ENCODE results near the gene FAM180B.

Gene FAM180B

GRCh38 chr11:47565340-47566148, 20.9 kb upstream of the FAM180B start, which contains the start of gene PTPMT1:
TSS of gene PTPMT1 (plus strand) at chr11:47565599. CDS start at chr11:47565623, 24 bp downstream.
- in situ Hi-C loops (cut with HindIII; ENCODE audit: low pct_ligation_motif_present, low sequenced_read_pairs), result no loop called here
- Histone ChIP-seq H3K27ac (peak within 1 kb of the TSS; percentile 39), H3K4me3 (ENCODE audit: low read depth, low read length) (peak within 1 kb of the TSS; percentile 80), H3K36me3 (replicated peaks) (no peaks in the 10 kb centered on the region), H3K27me3 (replicated peaks) (no peaks in the 10 kb centered on the region)
- DNase-seq, result peak; percentile 58
- TF ChIP-seq CTCF (IDR thresholded peaks at IDR 0.05; ENCODE audit: low read depth, low read length, missing control alignments), result no peak

- Histone ChIP-seq H3K36me3 (replicated peaks) (peaks cover 2% of the 10 kb centered on the region), H3K27me3 (replicated peaks) (no peaks in the 10 kb centered on the region), H3K27ac (no peak overlapping the region), H3K4me3 (ENCODE audit: low read depth, low read length) (peak overlapping the region; percentile 80)
- TF ChIP-seq CTCF (IDR thresholded peaks at IDR 0.05; ENCODE audit: low read depth, low read length, missing control alignments), result no peak
- no peak for DNase-seq
- in situ Hi-C loops (cut with HindIII; ENCODE audit: low pct_ligation_motif_present, low sequenced_read_pairs), result no loop called here
These were observed 20.3 kb upstream of the FAM180B start for GRCh38 chr11:47566149-47566698.

- TF ChIP-seq CTCF (IDR thresholded peaks at IDR 0.05; ENCODE audit: low read depth, low read length, missing control alignments), result no peak
- Histone ChIP-seq H3K4me3 (ENCODE audit: low read depth, low read length) (no peak overlapping the region), H3K27ac (no peak overlapping the region), H3K36me3 (replicated peaks) (peaks cover 30% of the 10 kb centered on the region), H3K27me3 (replicated peaks) (no peaks in the 10 kb centered on the region)
- in situ Hi-C loops (cut with HindIII; ENCODE audit: low pct_ligation_motif_present, low sequenced_read_pairs), result no loop called here
- no peak for DNase-seq
These were observed 16.8 kb upstream of the FAM180B start for GRCh38 chr11:47569646-47570045.

- no peak overlapping the region for H3K4me3 ChIP-seq (ENCODE audit: low read depth, low read length)
- no peak for DNase-seq
- in situ Hi-C loops (cut with HindIII; ENCODE audit: low pct_ligation_motif_present, low sequenced_read_pairs), result no loop called here
- TF ChIP-seq CTCF (IDR thresholded peaks at IDR 0.05; ENCODE audit: low read depth, low read length, missing control alignments), result no peak
- H3K36me3 ChIP-seq (replicated peaks), result peaks cover 33% of the 10 kb centered on the region
- no peak overlapping the region for H3K27ac ChIP-seq
- H3K27me3 ChIP-seq (replicated peaks), result no peaks in the 10 kb centered on the region
These were observed 15.7 kb upstream of the FAM180B start for GRCh38 chr11:47570651-47571356.

- in situ Hi-C loops (cut with HindIII; ENCODE audit: low pct_ligation_motif_present, low sequenced_read_pairs), result no loop called here
- H3K27ac ChIP-seq, result no peak overlapping the region
- H3K4me3 ChIP-seq (ENCODE audit: low read depth, low read length), result no peak overlapping the region
- peaks cover 33% of the 10 kb centered on the region for H3K36me3 ChIP-seq (replicated peaks)
- H3K27me3 ChIP-seq (replicated peaks), result no peaks in the 10 kb centered on the region
- no peak for TF ChIP-seq CTCF (IDR thresholded peaks at IDR 0.05; ENCODE audit: low read depth, low read length, missing control alignments)
- DNase-seq, result no peak
These were observed 15.1 kb upstream of the FAM180B start for GRCh38 chr11:47571357-47571729.

All from brain microvascular endothelial cell (primary cell).